Keratinocyte (primary cell): ENCODE results near the gene ADAM12. TPM values are rescaled to one million over a fixed set of nuclear protein-coding genes. Genes with fewer than 3 reads are reported as not detected.

Experiments
- DNase-seq: peaks from one replicate; pipeline ENCODE4 v3.0.0-alpha.2; 2011; ENCODE audit warnings: low read depth, missing footprints, low spot score
- FAIRE-seq: peaks from 2 replicates; lab custom pipeline; 2011; peaks lifted over from hg19 to GRCh38; lab: Jason Lieb, UNC
- H2AFZ ChIP-seq: 2 replicates; pipeline ENCODE4 v1.6.0; 2012; ENCODE audit warnings: low read length, control low read depth, inconsistent platforms; ENCODE audit not compliant: control insufficient read depth
- H3K27ac ChIP-seq: 2 replicates; pipeline ENCODE4 v1.5.1; 2011; ENCODE audit warnings: low read length; ENCODE audit not compliant: control insufficient read depth, insufficient read depth
- H3K27me3 ChIP-seq: 3 replicates; pipeline ENCODE4 v1.6.0; 2011; ENCODE audit warnings: low read length; ENCODE audit not compliant: control insufficient read depth, insufficient read depth; ENCODE audit errors: extremely low read depth
- H3K36me3 ChIP-seq, 2 experiments: 2 replicates in 1 of 2; 3 replicates in 1 of 2; pipeline ENCODE4 v1.5.1; 2011; ENCODE audit warnings: low read length in 2 of 2, mild to moderate bottlenecking in 1 of 2; ENCODE audit not compliant: control insufficient read depth in 2 of 2, insufficient read depth in 2 of 2; ENCODE audit errors: extremely low read depth in 1 of 2
- H3K4me1 ChIP-seq: 3 replicates; pipeline ENCODE4 v1.5.1; 2011; ENCODE audit warnings: low read length; ENCODE audit not compliant: control insufficient read depth, insufficient read depth; ENCODE audit errors: extremely low read depth
- H3K4me2 ChIP-seq: 3 replicates; pipeline ENCODE4 v1.6.0; 2011; ENCODE audit warnings: low read depth, low read length; ENCODE audit not compliant: control insufficient read depth, insufficient read depth; ENCODE audit errors: extremely low read depth
- H3K4me3 ChIP-seq, 3 experiments: fragments of 200-600 bp in 1 of 3; sonication (generic) in 1 of 3; 2 replicates in 2 of 3; 3 replicates in 1 of 3; pipeline ENCODE4 v1.5.1; 2011 to 2016; ENCODE audit warnings: low read length in 3 of 3, mild to moderate bottlenecking in 3 of 3, control low read depth in 2 of 3, inconsistent platforms in 1 of 3, low read depth in 1 of 3, mixed read lengths in 1 of 3, mixed run types in 1 of 3, moderate library complexity in 1 of 3; ENCODE audit not compliant: control insufficient read depth in 2 of 3, insufficient read depth in 2 of 3; ENCODE audit errors: extremely low read depth in 1 of 3
- H3K79me2 ChIP-seq: 2 replicates; pipeline ENCODE4 v1.6.0; 2012; ENCODE audit warnings: low read length; ENCODE audit not compliant: control insufficient read depth, insufficient read depth
- H3K9ac ChIP-seq: 3 replicates; pipeline ENCODE4 v1.6.0; 2011; ENCODE audit warnings: low read length; ENCODE audit not compliant: control insufficient read depth, insufficient read depth; ENCODE audit errors: extremely low read depth
- H3K9me1 ChIP-seq: 3 replicates; pipeline ENCODE4 v1.6.0; 2011; ENCODE audit warnings: low read length; ENCODE audit not compliant: control insufficient read depth, insufficient read depth; ENCODE audit errors: extremely low read depth
- H3K9me3 ChIP-seq: 2 replicates; pipeline ENCODE4 v1.5.1; 2012; ENCODE audit warnings: low read depth, low read length; ENCODE audit not compliant: control insufficient read depth
- H4K20me1 ChIP-seq: 3 replicates; pipeline ENCODE4 v1.6.0; 2011; ENCODE audit warnings: low read length; ENCODE audit not compliant: control insufficient read depth, insufficient read depth; ENCODE audit errors: extremely low read depth
- EZH2 ChIP-seq: IDR thresholded peaks from one replicate; pipeline ENCODE4 v1.6.1; 2012; ENCODE audit warnings: inconsistent platforms, mild to moderate bottlenecking, low read length, moderate library complexity
- dilution Hi-C: fragments of 300-500 bp; cut with MboI; formaldehyde crosslinking; loops from one replicate; pipeline ENCODE4 v1.7.0; 2020; ENCODE audit warnings: low sequenced_read_pairs; ENCODE audit not compliant: extremely low pct_ligation_motif_present
- polyA plus RNA-seq, 5 experiments: library from polyadenylated mRNA; depleted of rRNA in 3 of 5; stranded (reverse) in 3 of 5; stranded (forward) in 1 of 5; unstranded in 1 of 5; fragments of >200 nt; gene quantifications; 1 replicate in 1 of 5; 2 replicates in 3 of 5; 3 replicates in 1 of 5; pipeline versions ENCODE4 v1.2.1 to v1.2.3, GENCODE V29; 2011 to 2012; ENCODE audit warnings: missing spikeins in 2 of 5, low read depth in 1 of 5, low replicate concordance in 1 of 5
- TF ChIP-seq, protein P1 (sequence below), 3 experiments: IDR thresholded peaks in 1 of 3; conservative IDR thresholded peaks in 1 of 3; optimal IDR thresholded peaks in 1 of 3; 2 replicates in 2 of 3; 3 replicates in 1 of 3; pipeline versions ENCODE3 to v1.5.1; 2011; ENCODE audit warnings: low read length in 3 of 3, mild to moderate bottlenecking in 3 of 3, moderate library complexity in 2 of 3, control low read depth in 1 of 3, inconsistent platforms in 1 of 3; ENCODE audit not compliant: insufficient read depth in 2 of 3; ENCODE audit errors: extremely low read depth in 1 of 3

The ADAM12 gene
- polyA plus RNA-seq, 1 donor (not counting 4 experiments of a cell fraction or from before 2014, with no cell fraction given), result 0.07 TPM

DNA sequence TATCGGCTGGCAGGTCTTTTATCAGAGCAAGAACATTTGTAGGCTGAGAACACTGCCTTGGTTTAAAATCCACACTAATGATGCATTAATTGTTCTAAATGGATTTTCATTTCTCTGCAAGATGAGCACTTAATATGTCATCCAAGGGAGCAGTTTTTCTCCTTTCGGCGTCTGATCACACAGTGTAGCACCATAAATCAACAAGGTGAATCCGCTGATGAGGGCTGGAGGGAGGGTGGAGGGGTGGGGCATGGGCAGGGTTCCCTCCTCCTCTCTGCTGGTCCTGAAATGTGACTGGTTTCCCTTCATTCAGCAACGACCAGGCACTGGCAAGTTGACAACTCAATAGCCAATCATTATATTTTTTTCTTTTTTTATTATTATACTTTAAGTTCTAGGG is 45.6 kb downstream of the ADAM12 start:
- TF ChIP-seq, protein P1, sequence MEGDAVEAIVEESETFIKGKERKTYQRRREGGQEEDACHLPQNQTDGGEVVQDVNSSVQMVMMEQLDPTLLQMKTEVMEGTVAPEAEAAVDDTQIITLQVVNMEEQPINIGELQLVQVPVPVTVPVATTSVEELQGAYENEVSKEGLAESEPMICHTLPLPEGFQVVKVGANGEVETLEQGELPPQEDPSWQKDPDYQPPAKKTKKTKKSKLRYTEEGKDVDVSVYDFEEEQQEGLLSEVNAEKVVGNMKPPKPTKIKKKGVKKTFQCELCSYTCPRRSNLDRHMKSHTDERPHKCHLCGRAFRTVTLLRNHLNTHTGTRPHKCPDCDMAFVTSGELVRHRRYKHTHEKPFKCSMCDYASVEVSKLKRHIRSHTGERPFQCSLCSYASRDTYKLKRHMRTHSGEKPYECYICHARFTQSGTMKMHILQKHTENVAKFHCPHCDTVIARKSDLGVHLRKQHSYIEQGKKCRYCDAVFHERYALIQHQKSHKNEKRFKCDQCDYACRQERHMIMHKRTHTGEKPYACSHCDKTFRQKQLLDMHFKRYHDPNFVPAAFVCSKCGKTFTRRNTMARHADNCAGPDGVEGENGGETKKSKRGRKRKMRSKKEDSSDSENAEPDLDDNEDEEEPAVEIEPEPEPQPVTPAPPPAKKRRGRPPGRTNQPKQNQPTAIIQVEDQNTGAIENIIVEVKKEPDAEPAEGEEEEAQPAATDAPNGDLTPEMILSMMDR (optimal IDR thresholded peaks at IDR 0.05 in 1 of 3, IDR thresholded peaks at IDR 0.05 in 1 of 3, conservative IDR thresholded peaks at IDR 0.05 in 1 of 3; ENCODE audit: extremely low read depth in 1 of 3, insufficient read depth in 2 of 3, low read length in 3 of 3), result no peak
- TF ChIP-seq EZH2, result no peak
- no peak for DNase-seq
- no peak for FAIRE-seq
- Histone ChIP-seq H3K79me2 (no peaks in the 10 kb centered on the region), H3K9ac (no peak overlapping the region), H3K9me1 (no peaks in the 10 kb centered on the region), H3K4me1 (no peaks in the 10 kb centered on the region), H4K20me1 (no peaks in the 10 kb centered on the region), H3K27me3 (no peaks in the 10 kb centered on the region), H3K27ac (no peak overlapping the region), H3K4me2 (no peak overlapping the region), H3K36me3 (no peaks in the 10 kb centered on the region), H3K9me3 (no peaks in the 10 kb centered on the region), H3K4me3 (no peak overlapping the region), H2AFZ (no peak overlapping the region)
- dilution Hi-C loops, result no loop called here

DNA sequence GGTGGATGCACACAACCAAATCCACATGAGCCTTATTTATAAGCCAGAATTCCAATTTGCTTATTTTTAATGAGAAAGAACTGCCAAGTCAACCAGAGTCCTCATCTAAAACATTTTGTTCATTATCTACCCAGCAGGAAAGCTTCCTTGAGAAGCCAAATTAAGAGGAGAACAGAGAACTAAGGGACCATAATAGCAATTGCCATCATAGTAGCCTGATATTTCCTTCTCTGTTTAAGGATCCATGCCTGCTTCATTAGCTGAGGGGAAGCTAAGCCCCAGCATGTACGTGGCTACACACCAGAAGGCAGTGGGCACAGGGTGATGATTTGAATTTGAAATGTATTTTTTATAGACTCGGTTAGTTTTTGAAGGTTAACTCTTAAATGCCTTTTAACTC is 46.8 kb downstream of the ADAM12 start:
- Histone ChIP-seq H3K27ac (no peak overlapping the region), H3K9me3 (no peaks in the 10 kb centered on the region), H3K36me3 (no peaks in the 10 kb centered on the region), H3K9me1 (no peaks in the 10 kb centered on the region), H3K27me3 (no peaks in the 10 kb centered on the region), H3K4me1 (no peaks in the 10 kb centered on the region), H3K4me3 (no peak overlapping the region), H3K79me2 (no peaks in the 10 kb centered on the region), H3K4me2 (no peak overlapping the region), H2AFZ (no peak overlapping the region), H4K20me1 (no peaks in the 10 kb centered on the region), H3K9ac (no peak overlapping the region)
- DNase-seq (no peak), FAIRE-seq (no peak)
- no peak for TF ChIP-seq EZH2
- TF ChIP-seq, protein P1 (optimal IDR thresholded peaks at IDR 0.05 in 1 of 3, IDR thresholded peaks at IDR 0.05 in 1 of 3, conservative IDR thresholded peaks at IDR 0.05 in 1 of 3; ENCODE audit: extremely low read depth in 1 of 3, insufficient read depth in 2 of 3, low read length in 3 of 3), result no peak
- dilution Hi-C loops, result no loop called here
